Subcutaneous adipose tissue (tissue), 4 donors: ENCODE results near the gene ETFA. TPM values are rescaled to one million over a fixed set of nuclear protein-coding genes. Genes with fewer than 3 reads are reported as not detected.

ENCODE experiments used
- total RNA-seq, 4 donors: library from RNA; depleted of rRNA; stranded (reverse); fragments of >200 nt; gene quantifications; one replicate each; pipeline ENCODE4 v1.1.0, GENCODE V29; 2016
- TF ChIP-seq, protein P1 (sequence below): fragments of 450-650 bp; IDR thresholded peaks from one replicate; pipeline ENCODE4 v1.5.1; 2016; ENCODE audit warnings: low read depth, mild to moderate bottlenecking, control low read depth, antibody characterized with exemption, moderate library complexity

The ETFA gene
- total RNA-seq, 4 donors from 2014 or later, result 148 to 186 (median 157) TPM

- TF ChIP-seq, protein P1, sequence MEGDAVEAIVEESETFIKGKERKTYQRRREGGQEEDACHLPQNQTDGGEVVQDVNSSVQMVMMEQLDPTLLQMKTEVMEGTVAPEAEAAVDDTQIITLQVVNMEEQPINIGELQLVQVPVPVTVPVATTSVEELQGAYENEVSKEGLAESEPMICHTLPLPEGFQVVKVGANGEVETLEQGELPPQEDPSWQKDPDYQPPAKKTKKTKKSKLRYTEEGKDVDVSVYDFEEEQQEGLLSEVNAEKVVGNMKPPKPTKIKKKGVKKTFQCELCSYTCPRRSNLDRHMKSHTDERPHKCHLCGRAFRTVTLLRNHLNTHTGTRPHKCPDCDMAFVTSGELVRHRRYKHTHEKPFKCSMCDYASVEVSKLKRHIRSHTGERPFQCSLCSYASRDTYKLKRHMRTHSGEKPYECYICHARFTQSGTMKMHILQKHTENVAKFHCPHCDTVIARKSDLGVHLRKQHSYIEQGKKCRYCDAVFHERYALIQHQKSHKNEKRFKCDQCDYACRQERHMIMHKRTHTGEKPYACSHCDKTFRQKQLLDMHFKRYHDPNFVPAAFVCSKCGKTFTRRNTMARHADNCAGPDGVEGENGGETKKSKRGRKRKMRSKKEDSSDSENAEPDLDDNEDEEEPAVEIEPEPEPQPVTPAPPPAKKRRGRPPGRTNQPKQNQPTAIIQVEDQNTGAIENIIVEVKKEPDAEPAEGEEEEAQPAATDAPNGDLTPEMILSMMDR, result no peak
Measured at GRCh38 chr15:76278651-76279050, 32.6 kb downstream of the ETFA start.

GRCh38 chr15:76274821-76275220, 36.4 kb downstream of the ETFA start:
- TF ChIP-seq, protein P1, result no peak

- TF ChIP-seq, protein P1, result no peak
Measured at GRCh38 chr15:76274226-76274625, 37.0 kb downstream of the ETFA start.

DNA sequence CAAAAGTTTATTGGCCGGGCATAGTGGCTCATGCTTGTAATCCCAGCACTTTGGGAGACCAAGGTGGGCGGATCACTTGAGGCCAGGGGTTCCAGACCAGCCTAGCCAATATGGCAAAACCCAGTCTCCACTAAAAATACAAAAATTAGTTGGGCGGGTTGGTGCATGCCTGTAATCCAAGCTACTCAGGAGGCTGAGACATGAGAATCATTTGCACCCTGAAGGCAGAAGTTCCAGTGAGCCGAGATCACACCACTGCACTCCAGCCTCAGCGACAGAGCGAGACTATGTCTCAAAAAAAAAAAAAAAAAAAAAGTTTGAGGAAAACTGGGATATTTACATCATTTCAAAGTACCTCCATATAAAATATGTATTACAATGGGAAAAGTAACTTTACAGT, 40.4 kb downstream of the ETFA start:
- TF ChIP-seq, protein P1, result no peak

GRCh38 chr15:76267077-76267476, 44.2 kb downstream of the ETFA start:
- TF ChIP-seq, protein P1, result no peak

DNA sequence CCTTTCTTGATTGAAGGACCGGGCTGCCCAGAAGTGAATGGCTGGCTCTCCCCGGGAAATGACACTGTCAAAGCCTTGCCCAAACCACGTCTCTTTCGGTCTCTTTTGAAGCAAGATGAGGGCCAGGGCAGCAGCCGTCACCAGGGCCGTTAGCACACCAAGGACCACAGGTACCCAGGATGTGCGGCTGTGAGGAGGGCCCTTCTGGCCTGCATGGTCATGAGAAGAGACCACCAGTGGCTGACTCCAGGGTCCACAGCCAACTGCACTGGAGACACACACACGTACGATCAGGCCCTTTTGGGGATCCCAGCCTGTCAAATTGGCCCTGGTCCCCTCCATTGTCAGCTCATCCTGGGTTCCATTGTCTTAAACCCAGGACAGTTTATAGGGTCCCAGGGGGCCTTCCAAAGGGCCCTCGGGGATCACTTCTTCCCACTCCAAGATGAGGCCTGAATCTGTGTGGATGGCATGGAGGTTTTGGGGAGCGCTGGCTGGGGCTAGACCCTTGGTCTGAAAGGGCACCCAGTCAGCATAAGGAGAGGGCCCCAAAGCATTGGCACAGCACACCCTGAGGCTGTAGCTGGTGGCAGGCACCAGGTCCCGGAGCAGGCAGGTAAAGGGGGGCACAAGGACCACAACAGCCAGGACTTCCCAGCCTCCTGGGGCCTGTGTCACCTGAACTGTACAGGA, 50.9 kb downstream of the ETFA start:
- TF ChIP-seq, protein P1, result no peak

DNA sequence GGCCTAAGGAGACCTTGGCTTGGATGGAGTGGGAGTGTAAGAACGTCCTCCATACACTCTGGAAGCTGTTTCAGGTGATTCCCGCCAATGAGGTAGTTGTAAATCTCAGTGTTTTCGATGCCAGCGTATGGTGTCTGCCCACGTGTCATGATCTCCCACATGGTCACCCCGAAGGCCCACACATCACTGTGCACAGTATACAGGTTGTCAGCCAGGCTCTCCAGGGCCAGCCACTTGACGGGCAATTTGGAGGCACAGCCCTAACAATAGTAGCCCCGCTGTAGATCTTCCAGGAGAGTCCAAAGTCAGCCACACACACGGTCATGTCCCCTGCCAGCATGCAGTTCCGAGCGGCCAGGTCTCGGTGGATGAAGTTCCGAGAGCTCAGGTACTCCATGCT, 51.9 kb downstream of the ETFA start:
- TF ChIP-seq, protein P1, result no peak
